Measurements from ENCODE around the gene ATXN10.

GRCh38 chr22:45832180-45832579, 160.5 kb downstream of the ATXN10 start:
- no peak for TF ChIP-seq CTCF (conservative IDR thresholded peaks at IDR 0.05 in 1 of 2, IDR thresholded peaks at IDR 0.05 in 1 of 2; ENCODE audit: low read depth in 1 of 2, low read length in 2 of 2)
- TF ChIP-seq EZH2 (IDR thresholded peaks at IDR 0.05; ENCODE audit: low read length, missing control alignments), result no peak

All from fibroblast of lung (primary cell).